OCI-LY7 (cell line): ENCODE data around the gene ADAMTS7.

ENCODE experiments used
- EZH2phosphoT487 ChIP-seq: fragments of 200-600 bp; sonication (generic); IDR thresholded peaks from 2 replicates; pipeline ENCODE4 v1.6.1; 2018; ENCODE audit warnings: low read depth, borderline replicate concordance, mild to moderate bottlenecking, mixed run types, antibody characterized with exemption, low read length, moderate library complexity, mixed read lengths
- TF ChIP-seq, protein P1 (sequence below): fragments of 200-600 bp; sonication (generic); conservative IDR thresholded peaks from 2 replicates; pipeline ENCODE4 v1.5.1; 2014; ENCODE audit warnings: mild to moderate bottlenecking, antibody characterized with exemption, low read length, moderate library complexity, mixed read lengths

DNA sequence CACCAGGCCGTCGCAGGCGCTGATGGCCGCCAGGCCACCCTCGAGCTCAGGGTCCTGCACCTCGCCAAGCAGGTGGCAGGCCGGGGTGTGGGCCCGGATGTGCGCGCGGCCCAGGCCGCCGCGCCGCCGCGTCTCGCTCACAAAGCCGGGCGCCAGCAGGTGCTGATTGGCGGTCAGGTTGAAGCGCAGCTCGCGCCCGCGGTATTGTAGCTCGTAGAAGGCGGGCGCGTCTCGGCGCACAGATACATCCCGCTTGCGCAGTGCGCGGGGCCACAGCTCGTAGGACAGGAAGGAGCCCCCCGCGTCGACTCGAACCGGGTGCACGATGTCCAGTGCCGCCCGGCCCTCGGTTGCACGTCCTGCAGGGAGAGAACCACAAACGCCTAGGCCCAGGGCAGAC is 11.1 kb downstream of the ADAMTS7 start:
- TF ChIP-seq, protein P1, sequence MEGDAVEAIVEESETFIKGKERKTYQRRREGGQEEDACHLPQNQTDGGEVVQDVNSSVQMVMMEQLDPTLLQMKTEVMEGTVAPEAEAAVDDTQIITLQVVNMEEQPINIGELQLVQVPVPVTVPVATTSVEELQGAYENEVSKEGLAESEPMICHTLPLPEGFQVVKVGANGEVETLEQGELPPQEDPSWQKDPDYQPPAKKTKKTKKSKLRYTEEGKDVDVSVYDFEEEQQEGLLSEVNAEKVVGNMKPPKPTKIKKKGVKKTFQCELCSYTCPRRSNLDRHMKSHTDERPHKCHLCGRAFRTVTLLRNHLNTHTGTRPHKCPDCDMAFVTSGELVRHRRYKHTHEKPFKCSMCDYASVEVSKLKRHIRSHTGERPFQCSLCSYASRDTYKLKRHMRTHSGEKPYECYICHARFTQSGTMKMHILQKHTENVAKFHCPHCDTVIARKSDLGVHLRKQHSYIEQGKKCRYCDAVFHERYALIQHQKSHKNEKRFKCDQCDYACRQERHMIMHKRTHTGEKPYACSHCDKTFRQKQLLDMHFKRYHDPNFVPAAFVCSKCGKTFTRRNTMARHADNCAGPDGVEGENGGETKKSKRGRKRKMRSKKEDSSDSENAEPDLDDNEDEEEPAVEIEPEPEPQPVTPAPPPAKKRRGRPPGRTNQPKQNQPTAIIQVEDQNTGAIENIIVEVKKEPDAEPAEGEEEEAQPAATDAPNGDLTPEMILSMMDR: no peak
- no peak for TF ChIP-seq EZH2phosphoT487
